GM19395 (cell line): ENCODE results near the gene FGFBP3.
"Not testable (repeated sequence)": the region's sequence is repeated elsewhere in the genome, so short reads cannot be mapped to it uniquely, and the experiment has no call there.

Experiments
- ATAC-seq: cut with Tn5 transposase; IDR thresholded peaks from one replicate; pipeline ENCODE4 v1.9.1; 2021; ENCODE audit warnings: mild to moderate bottlenecking, moderate library complexity; ENCODE audit not compliant: unreplicated experiment

The FGFBP3 gene

GRCh38 chr10:91901784-91902677 is 7.3 kb downstream of the FGFBP3 start:
- no peak for ATAC-seq

- no peak for ATAC-seq
Measured at GRCh38 chr10:91897421-91897820, 11.9 kb downstream of the FGFBP3 start.

GRCh38 chr10:91896212-91896756 is 13.0 kb downstream of the FGFBP3 start:
- no peak for ATAC-seq

- not testable (repeated sequence) for ATAC-seq
Measured at GRCh38 chr10:91894261-91894685, 15.0 kb downstream of the FGFBP3 start.

- ATAC-seq, result no peak
Measured at GRCh38 chr10:91893051-91893450, 16.2 kb downstream of the FGFBP3 start.

GRCh38 chr10:91891125-91892001 is 17.9 kb downstream of the FGFBP3 start:
- ATAC-seq, result no peak

- ATAC-seq, result no peak
Measured at GRCh38 chr10:91887272-91888076, 21.8 kb downstream of the FGFBP3 start.

GRCh38 chr10:91886954-91887271 is 22.4 kb downstream of the FGFBP3 start:
- ATAC-seq, result no peak

GRCh38 chr10:91885362-91886079 is 23.8 kb downstream of the FGFBP3 start:
- no peak for ATAC-seq

- ATAC-seq, result no peak
Measured at GRCh38 chr10:91884536-91884935, 24.8 kb downstream of the FGFBP3 start.

- no peak for ATAC-seq
Measured at GRCh38 chr10:91883549-91884444, 25.5 kb downstream of the FGFBP3 start.

GRCh38 chr10:91880310-91880709 is 29.0 kb downstream of the FGFBP3 start:
- ATAC-seq, result no peak

GRCh38 chr10:91879515-91880170 is 29.6 kb downstream of the FGFBP3 start:
- ATAC-seq, result no peak

GRCh38 chr10:91875779-91876178 is 33.5 kb downstream of the FGFBP3 start:
- ATAC-seq, result no peak

- ATAC-seq, result no peak
Measured at GRCh38 chr10:91875156-91875555, 34.1 kb downstream of the FGFBP3 start.

GRCh38 chr10:91865562-91866081 is 43.7 kb downstream of the FGFBP3 start:
- no peak for ATAC-seq

- no peak for ATAC-seq
Measured at GRCh38 chr10:91864744-91865143, 44.5 kb downstream of the FGFBP3 start.

GRCh38 chr10:91864099-91864498 is 45.2 kb downstream of the FGFBP3 start:
- ATAC-seq, result no peak
